GM19023 (cell line): ENCODE data around the gene PAPPA.

Source experiments
- ATAC-seq: cut with Tn5 transposase; IDR thresholded peaks from one replicate; pipeline ENCODE4 v1.9.1; 2021; ENCODE audit warnings: mild to moderate bottlenecking, moderate library complexity; ENCODE audit not compliant: unreplicated experiment

PAPPA gene

DNA sequence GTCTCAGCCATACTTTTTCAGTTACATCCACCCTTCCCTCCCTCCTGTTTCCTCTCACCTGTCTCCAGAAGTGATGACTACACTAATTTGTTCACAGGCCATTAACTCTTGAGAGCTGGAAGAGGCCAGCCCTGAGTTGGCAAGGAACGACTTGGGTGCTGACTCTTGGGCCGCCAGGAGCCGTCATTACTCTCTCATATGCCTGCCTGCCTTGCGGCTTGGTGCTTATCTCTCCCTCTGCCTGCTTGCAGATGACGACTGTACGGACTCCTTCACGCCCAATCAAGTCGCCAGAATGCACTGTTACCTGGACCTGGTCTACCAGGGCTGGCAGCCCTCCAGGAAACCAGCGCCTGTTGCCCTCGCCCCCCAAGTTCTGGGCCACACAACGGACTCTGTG, 66.1 kb downstream of the PAPPA start:
- no peak for ATAC-seq

DNA sequence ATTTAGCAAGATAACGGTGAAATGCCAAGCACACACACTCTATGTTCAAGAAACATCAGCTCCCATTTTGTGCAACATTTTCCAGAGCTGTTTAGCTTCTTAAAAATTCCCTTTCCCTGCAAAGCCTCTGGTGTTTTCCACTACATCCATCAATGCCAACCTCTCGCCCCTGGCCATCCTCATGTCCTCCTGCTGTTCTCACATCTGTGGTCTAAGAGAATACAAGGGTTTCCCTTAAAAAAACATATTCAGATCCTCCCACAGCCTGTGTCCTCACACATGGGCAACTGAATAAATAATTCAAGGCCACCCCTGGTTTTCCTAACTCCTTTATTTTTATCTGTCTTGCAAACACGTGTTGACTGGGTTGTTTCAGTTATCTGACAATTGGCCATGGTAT, 70.3 kb downstream of the PAPPA start:
- no peak for ATAC-seq

DNA sequence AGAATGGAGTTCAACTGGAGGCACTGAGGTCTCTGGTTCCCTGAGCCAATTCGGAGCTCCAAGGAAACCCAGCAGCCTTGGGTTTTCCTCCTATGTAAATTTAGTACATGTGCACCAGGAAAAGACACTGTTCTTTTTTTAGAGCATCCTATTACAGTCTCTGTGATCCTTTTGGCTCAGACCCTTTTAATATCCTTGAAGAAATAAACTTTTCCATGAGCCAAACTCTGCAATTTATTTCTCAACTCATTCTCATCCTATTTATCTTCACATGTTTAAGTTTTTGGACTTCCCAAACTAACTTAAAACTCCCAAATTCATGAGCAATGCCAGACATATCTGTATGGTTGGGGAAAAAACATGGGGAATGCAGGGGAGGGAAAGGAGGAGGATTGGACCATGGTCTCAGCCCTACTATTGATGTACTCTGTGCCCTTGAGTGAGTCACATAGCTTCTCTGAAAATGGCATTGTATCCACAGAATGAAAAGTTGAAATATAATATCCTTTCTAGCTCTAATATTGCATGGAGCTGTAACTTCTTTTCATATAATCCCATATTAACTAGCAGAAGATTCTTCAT, 76.6 kb downstream of the PAPPA start:
- no peak for ATAC-seq

DNA sequence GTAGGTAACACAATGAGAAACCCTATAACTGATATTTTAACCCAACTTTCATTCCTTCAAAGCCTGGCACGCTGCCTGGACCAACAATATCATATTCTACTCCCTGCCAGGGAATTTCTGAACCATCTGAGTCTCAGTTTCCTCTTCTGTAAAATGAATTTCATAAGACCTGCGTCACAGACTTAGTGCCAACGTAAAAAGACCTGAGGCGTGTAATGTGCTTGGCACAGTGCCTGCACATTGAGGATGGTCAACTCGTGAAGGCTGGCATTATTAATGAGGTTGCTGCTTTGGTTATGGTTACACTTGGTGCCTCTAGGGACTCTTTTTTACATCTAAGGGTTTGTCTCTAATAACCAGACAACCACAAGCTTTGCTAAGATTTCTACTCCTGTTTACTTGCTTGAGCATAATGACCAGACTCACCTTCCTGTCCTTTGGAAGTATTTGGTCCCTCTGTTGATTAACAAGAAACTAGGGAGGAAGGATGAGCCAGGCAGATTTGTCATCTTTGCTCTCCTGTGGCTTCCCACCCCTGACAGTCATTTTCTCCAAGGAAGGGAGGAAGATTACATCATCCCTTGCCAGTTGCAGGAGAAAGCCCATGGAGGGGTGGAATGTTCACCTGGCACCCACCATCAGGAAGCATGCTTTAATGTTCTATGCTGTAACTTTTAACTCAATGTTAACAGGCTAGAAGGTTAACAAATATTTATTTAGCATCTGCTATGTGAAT, 79.0 kb downstream of the PAPPA start:
- ATAC-seq, result no peak

DNA sequence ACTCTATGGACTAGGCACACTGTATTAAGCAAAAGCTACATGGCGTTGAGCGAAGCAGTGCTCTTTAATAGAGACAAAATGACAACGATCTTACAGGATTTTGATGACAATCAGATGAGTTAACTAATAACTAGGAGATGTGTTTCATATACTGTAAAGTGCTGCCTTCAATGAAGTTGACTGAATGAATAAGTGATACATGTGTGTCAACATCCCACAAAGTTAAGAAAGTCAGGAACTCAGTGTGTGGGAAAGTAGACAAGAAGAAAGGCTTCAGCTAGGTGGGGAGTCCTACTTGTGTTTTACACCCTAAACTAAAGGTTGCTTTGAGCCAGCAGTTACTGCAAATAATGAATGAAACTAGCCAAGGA, 79.6 kb downstream of the PAPPA start:
- ATAC-seq, result no peak

DNA sequence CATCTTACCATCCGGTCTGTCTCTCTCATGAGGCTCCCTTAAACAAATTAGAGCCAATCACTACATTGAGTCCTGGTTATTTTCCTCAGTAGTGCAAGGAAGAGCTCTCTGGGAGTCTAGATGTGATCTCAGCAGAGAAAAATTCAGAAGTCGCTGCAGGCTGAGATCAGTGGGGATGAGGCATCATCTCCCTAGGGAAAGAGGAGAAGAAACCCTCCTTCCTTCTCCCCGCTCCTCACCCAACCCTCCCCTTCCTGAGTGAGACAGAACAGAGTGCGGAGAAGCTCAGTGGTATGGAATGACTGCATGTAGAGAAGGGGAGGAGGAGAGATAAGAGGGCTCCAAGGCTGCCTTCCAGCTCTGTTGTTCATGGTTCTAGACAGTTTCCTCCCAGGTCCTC, 80.5 kb downstream of the PAPPA start:
- ATAC-seq, result no peak

DNA sequence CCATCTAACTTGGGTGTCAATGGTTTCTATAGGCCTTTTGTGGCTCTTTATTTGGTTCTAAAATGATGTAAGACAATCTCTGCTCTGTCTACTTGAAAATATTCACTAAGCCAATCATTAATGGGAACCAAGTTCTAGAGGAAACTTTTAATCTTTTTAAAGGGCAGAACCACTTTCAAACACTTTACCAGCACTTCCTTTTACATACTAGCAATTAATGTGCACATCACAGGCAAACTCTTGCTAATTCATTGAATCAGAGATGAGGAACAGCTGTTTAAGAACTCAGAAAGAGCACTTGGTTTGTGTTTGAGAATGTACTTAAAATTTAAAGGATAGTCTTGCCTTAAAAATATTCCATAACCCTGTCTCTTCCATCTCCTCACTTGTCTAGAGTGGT, 83.4 kb downstream of the PAPPA start:
- ATAC-seq, result no peak

DNA sequence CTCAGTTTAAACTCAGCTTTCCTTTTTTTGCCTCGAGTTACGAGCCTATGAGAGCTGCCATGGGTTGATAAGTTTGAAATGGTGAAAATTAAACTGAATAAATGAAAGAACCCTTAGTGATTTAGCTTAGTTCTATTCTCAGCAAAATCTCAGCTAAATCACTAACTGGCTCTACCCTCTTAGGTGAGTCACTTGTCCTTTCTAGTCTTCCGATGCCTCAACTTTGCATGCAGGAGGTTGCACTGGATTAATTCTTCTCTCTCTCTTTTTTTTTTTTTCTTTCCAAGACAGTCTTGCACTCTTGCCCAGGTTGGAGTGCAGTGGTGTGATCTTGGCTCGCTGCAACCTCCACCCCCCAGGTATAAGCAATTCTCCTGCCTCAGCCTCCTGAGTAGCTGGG, 83.9 kb downstream of the PAPPA start:
- ATAC-seq, result no peak

DNA sequence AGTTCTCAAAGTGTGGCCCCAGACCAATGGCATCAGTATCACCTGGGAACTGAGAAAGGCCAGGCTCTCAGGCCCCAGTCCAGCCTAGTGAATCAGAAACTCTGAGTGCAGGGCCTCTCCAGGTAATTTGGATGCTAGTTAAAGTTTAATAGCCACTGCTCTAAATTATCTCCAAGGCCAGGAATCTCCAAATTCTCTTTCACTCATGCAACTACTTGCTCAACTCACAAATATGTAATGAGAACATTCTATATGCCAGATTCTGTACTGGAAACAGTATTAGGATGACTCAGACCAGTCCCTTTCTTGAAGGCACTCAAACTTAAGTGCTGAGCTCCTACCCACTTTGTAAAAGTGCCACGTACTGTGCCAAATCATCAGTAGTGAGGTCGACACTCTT, 84.6 kb downstream of the PAPPA start:
- no peak for ATAC-seq

DNA sequence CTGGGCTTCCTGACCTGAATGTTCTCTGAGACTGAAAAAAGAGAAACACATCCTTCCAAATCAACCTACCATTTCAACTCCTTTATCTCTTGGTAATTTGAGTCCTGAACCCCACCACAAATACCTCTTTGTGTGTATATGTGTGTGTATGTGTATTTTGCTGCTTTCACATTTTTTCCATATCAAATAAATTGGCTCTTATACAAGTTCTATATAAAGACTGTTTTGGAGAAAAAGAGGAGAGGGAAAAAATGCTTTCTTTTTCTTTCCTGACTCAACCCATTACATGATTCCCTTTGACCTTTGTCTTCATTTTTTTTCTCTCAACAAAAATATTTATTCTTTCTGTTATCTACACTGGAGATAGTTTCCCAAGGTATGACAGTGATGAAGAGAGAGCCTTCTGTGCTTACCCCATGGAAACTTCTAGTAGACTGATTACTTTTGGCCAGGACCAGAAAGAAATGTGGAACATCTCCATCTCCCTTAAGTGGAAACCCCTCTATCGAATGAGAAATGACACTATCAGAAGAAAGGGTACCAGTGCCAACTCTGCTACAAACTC, 85.3 kb downstream of the PAPPA start:
- ATAC-seq, result no peak

DNA sequence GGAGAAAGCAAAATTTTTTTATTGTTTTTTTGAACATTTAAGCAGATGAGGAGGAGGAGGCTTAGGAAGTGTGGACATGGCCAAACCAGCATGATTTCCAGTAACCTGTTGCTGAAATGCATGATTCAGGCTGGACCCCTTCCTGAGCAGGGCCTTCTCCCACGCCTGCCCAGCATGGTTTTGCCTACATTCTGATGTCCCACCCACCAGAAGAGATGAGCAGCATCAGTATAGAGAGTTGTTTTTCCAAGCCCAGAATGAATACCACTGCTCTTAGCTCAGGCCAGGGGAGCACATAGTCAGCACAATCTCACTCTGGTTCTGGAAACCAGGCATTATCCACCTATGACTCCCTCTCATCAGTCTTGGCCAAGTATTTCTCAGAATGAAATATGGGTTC, 90.1 kb downstream of the PAPPA start:
- no peak for ATAC-seq

DNA sequence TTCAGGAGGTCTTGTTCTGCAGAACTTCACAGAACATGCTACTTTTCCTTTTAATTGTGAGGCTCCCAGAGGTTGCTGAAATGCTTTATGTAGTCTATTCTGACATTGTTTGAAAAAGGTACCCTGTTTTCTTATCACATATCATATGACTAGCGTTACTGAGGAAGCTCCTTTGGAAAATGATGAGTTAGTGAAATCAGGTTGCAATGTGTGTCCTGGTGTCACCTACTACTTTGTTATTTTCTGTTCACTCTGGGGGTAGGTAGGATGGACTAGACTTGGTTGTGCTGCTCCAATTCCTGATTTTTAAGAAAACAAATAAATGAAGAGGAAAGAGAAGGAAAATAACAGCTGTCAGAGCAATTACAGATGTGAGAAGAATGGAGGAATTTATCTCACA, 93.7 kb downstream of the PAPPA start:
- ATAC-seq, result no peak

DNA sequence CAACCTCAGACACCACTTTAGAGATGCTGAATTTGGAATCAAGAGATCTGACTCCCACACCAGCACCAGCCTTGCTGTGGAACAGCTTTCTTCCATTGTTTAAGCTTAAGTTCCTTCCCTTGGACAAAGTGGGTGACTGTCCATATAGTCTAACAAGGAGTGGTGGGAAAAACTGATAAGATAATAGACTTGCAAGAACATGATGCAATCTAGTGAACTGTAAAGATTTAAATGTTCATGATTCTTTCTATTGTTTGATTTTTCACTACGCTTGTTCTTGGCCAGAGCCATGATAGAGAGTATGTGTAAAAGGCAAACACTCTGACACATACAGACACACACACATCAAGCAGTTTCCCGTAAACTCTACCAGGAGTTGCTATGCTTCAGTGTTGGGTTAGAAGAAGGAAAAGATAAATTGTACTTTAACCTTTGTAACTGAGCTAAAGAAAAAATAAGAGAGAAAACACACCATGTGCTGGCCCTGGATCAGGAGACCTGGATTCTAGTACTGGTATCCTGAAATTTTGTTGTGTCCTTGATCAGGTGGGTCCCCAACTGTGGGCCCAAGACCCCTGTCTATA, 94.3 kb downstream of the PAPPA start:
- no peak for ATAC-seq

DNA sequence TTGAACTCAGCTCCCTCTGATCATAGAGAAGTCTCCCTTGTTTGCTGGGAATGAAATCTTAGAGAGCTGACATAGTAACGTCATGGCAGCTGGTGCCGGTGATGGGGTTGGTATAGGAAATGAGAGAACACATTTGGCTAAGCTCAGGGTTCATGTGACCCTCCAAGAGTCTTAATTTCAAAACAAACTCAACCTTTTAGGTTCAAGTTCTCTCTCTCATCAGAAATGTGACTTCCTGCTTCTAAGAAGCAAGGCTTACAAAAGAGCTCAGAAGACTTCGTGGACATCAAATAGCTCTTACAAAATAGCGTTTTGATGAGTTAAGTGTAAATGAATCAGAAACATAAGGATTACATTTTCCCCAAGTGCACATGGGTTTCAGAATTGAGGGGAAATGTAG, 97.3 kb downstream of the PAPPA start:
- ATAC-seq, result no peak

DNA sequence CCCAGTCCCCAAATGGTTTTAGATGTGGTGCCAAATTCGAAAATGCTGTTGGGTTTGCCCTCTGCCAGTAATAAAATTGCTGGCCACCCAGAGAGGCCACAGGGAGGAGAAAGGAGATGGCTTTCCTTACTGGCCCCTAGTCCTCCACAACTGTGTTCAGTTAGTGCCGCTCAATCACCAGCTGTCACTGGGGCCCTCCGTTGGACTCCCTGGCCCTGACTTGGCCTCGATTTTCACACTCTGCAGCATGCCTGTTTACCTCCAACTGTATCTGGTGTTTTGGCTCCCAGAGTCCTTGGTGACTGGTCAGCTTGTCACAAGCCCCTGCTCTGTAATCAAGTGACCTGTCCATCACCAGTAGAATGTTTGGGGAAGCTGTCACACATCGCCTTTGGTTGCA, 97.8 kb downstream of the PAPPA start:
- ATAC-seq, result no peak

DNA sequence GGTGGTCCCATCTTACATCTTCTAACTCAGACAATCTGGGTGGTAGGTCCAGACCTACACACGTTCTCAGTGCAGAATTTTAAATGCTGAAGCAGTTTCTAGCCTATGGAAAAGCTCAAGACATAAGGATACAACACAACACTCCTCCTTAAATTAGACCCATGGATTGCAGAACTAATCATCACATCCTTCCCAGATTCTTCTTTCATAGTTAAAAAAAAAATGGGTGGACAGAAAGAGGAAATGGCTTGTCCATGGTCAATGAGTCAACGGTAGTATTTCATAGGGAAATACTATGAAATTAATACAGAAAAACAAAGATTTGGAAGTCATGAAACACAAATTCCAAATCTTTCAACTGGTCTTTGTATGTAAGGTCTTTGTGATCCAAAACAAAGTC, 106.9 kb downstream of the PAPPA start:
- ATAC-seq, result no peak

DNA sequence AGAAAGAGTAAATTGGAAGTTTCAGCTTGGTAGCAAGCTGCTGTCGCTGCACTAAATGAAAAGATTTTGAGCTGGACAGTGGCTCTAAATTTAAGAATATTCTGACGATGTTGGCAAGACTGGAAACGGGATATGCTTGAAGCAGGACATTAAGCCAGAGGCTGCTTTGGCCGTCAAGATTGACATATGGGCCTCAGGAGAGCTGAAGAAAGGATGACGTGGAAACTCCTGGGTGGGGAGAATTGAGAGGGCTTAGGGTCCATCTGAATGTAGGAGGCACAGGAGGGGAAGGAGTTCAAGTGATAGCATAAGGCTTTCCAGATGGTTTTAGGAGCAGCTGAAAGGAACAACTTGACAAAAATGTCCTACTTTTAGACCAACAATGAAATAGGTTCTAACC, 108.9 kb downstream of the PAPPA start:
- ATAC-seq, result no peak

DNA sequence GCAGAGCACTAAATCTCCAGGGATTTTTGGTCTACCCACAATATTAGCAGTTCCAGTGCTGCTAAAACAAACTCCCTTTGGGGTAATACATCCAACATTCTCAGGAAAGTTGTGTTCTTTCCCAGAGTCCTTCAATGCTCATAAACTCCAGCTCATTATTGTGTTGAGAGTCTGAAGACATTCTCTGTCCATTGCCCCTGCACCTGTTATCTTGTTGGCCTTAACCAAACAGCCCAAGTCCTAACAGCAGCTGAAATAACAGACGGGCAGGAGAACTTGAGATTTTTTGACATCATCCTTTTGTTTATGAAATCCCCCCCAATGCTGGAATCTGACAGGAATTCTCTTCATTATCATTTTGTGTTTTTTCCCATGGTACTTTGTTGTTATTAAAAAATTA, 110.8 kb downstream of the PAPPA start:
- no peak for ATAC-seq

DNA sequence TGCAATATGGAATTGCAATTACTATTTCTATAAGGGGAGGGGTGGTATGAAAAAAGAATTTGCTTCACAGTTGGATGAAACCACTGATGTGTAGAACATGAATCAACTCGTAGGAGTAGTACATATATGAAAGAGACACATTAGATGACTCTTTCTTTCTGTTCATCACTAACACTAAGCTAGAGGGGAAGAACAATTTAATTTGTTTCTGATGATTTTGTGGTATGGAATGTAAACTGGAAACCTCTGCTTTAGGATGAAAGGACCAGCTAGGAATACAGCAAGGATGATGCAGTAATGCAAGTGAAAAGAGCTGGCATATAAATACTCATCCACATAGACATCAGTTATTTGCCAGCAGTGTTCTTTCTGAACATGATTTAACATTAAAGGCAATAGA, 113.4 kb downstream of the PAPPA start:
- ATAC-seq, result no peak

DNA sequence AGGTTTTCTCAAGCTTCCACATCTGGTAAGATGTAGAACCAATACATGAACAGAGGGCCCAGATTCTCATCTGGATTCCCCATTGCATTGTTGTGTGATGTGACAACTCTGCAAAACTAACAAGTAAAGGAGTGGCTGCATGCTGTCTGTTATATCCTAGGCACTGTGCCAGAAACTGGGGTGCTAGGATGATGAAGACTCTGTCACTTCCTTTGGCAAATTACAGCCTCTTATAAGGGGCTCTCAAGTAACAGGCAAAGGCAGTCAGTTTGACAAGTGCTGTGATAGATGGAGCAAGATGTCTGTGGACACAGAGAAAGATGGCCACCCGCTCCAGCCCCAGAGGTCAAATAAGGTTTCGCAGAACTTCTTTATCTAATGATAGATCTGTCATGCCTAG, 115.7 kb downstream of the PAPPA start:
- no peak for ATAC-seq

DNA sequence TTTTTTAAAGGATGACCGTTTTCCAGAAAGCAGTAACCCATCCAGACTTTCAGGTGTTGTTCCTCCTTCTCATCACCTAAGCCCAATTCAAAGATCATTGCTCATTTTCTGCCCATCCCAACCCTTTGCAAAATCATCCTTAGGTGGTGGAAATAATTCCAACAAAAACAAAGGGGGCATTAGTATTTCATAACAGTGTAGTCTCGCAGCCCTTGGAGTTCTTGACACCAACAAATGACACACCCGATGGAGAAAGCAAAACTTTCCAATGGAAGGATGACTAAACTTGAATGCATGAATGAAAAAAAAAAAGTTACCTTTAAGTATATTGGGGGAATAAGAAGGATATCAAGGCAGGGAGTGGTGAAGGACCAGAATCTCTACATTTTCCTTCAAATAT, 117.0 kb downstream of the PAPPA start:
- ATAC-seq, result no peak

DNA sequence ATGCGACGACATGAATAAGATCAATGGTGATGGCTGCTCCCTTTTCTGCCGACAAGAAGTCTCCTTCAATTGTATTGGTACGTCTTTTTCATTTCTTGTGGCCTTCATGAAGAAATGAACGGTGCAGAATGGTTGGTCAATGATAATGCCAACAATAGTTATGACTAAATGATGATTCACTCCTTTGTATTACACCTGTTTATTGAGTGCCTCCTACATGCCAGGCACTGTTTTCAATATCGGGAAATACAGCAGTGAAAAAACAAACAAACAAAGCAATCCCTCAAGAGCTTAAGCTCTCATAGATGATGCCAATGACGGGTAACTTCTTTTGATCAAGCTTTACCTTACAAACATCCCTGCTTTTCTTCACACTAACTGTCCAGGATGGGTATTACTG, 117.7 kb downstream of the PAPPA start:
- no peak for ATAC-seq
